Neuronal stem cell (in vitro differentiated cells): ENCODE data around the gene SURF4.

Experiments used
- DNase-seq: peaks from one replicate; pipeline ENCODE4 v3.0.0-alpha.2; 2013; ENCODE audit warnings: low spot score
- H2AFZ ChIP-seq: one replicate; pipeline ENCODE4 v1.6.1; 2013; ENCODE audit warnings: mild to moderate bottlenecking, low read length, inconsistent platforms
- H2AK5ac ChIP-seq: 2 replicates; pipeline ENCODE4 v1.6.1; 2013; ENCODE audit warnings: low read depth, mild to moderate bottlenecking, inconsistent platforms, low read length, moderate library complexity, mixed read lengths
- H2BK120ac ChIP-seq: 2 replicates; pipeline ENCODE4 v1.6.1; 2013; ENCODE audit warnings: low read depth, mild to moderate bottlenecking, inconsistent platforms, low read length, moderate library complexity, mixed read lengths
- H2BK12ac ChIP-seq: one replicate; pipeline ENCODE4 v1.6.1; 2013; ENCODE audit warnings: low read length, inconsistent platforms
- H2BK15ac ChIP-seq: 2 replicates; pipeline ENCODE4 v1.6.1; 2013; ENCODE audit warnings: mild to moderate bottlenecking, low read length, inconsistent platforms, mixed read lengths
- H2BK5ac ChIP-seq: one replicate; pipeline ENCODE4 v1.6.1; 2013; ENCODE audit warnings: inconsistent platforms, mild to moderate bottlenecking, low read length, moderate library complexity
- H3K14ac ChIP-seq: one replicate; pipeline ENCODE4 v1.6.1; 2013; ENCODE audit warnings: low read length, inconsistent platforms
- H3K18ac ChIP-seq: 2 replicates; pipeline ENCODE4 v1.6.1; 2013; ENCODE audit warnings: low read length, inconsistent platforms
- H3K23ac ChIP-seq: 2 replicates; pipeline ENCODE4 v1.6.1; 2013; ENCODE audit warnings: low read depth, mild to moderate bottlenecking, mixed read lengths, low read length, inconsistent platforms; ENCODE audit not compliant: poor library complexity
- H3K27ac ChIP-seq: replicated peaks from 3 replicates; pipeline ENCODE4 v1.5.1; 2013; ENCODE audit warnings: low read length, inconsistent platforms
- H3K27me3 ChIP-seq, 3 experiments: 2 replicates each; pipeline ENCODE4 v1.6.1; 2013; ENCODE audit warnings: low read length in 3 of 3, mild to moderate bottlenecking in 2 of 3, inconsistent platforms in 1 of 3, low read depth in 1 of 3, mixed read lengths in 1 of 3, moderate library complexity in 1 of 3; ENCODE audit not compliant: control insufficient read depth in 3 of 3, insufficient read depth in 3 of 3
- H3K36me3 ChIP-seq, 2 donors: replicated peaks in 1 of 2; 2 replicates each; pipeline ENCODE4 v1.6.1; 2013; ENCODE audit warnings: low read length in 2 of 2; ENCODE audit not compliant: control insufficient read depth in 2 of 2, insufficient read depth in 2 of 2
- H3K4ac ChIP-seq: 2 replicates; pipeline ENCODE4 v1.6.1; 2013; ENCODE audit warnings: inconsistent platforms, mild to moderate bottlenecking, low read length, moderate library complexity
- H3K4me1 ChIP-seq, 2 donors: 1 replicate in 1 of 2; 2 replicates in 1 of 2; pipeline ENCODE4 v1.6.1; 2013; ENCODE audit warnings: low read length in 2 of 2, low read depth in 1 of 2; ENCODE audit not compliant: control insufficient read depth in 2 of 2, insufficient read depth in 1 of 2
- H3K4me2 ChIP-seq: one replicate; pipeline ENCODE4 v1.6.1; 2013; ENCODE audit warnings: mild to moderate bottlenecking, low read length, inconsistent platforms; ENCODE audit not compliant: insufficient read depth, poor library complexity, severe bottlenecking
- H3K4me3 ChIP-seq, 2 donors: 2 replicates each; pipeline ENCODE4 v1.5.1; 2013; ENCODE audit warnings: low read length in 2 of 2, mild to moderate bottlenecking in 2 of 2, inconsistent platforms in 1 of 2, moderate library complexity in 1 of 2
- H3K79me1 ChIP-seq: one replicate; pipeline ENCODE4 v1.6.1; 2013; ENCODE audit warnings: low read depth, mild to moderate bottlenecking, inconsistent platforms, low read length, moderate library complexity
- H3K9ac ChIP-seq: one replicate; pipeline ENCODE4 v1.6.1; 2013; ENCODE audit warnings: mild to moderate bottlenecking, low read depth, low read length, inconsistent platforms; ENCODE audit not compliant: poor library complexity
- H3K9me3 ChIP-seq, 2 donors: replicated peaks in 1 of 2; 2 replicates each; pipeline versions ENCODE3 to v1.6.1; 2013; ENCODE audit warnings: low read length in 2 of 2, mild to moderate bottlenecking in 2 of 2, inconsistent platforms in 1 of 2, low read depth in 1 of 2, mixed read lengths in 1 of 2, moderate library complexity in 1 of 2; ENCODE audit not compliant: control insufficient read depth in 2 of 2, insufficient read depth in 1 of 2
- H4K8ac ChIP-seq: one replicate; pipeline ENCODE4 v1.6.1; 2013; ENCODE audit warnings: low read depth, mild to moderate bottlenecking, inconsistent platforms, low read length, moderate library complexity
- H4K91ac ChIP-seq: one replicate; pipeline ENCODE4 v1.6.1; 2013; ENCODE audit warnings: low read length, low read depth, mild to moderate bottlenecking, inconsistent platforms; ENCODE audit not compliant: poor library complexity
- WGBS, 2 donors: extraction: QIAGEN DNeasy Blood & Tissue Kit; methylation state at CpG; one replicate each; pipeline ENCODE4 v1.1.7; 2013; ENCODE audit warnings: missing lambda C conversion rate in 2 of 2, mixed read lengths in 1 of 2; ENCODE audit not compliant: insufficient read length in 2 of 2, insufficient replicate concordance in 1 of 2; ENCODE audit errors: extremely low coverage in 2 of 2; 5-methylcytosine and 5-hydroxymethylcytosine counted together

SURF4 gene

GRCh38 chr9:133406480-133407307, 30.8 kb upstream of the SURF4 start:
- Histone ChIP-seq H2BK15ac (no peak overlapping the region), H2BK5ac (no peak overlapping the region), H3K4ac (no peak overlapping the region), H3K18ac (no peak overlapping the region), H3K4me1 (no peaks in the 10 kb centered on the region), H2AK5ac (no peak overlapping the region), H3K36me3 (peaks cover 50 to 81% of the 10 kb centered on the region in 2 donors), H3K27me3 (no peaks in the 10 kb centered on the region), H4K8ac (no peak overlapping the region), H3K9me3 (no peaks in the 10 kb centered on the region), H3K27ac (no peak overlapping the region), H3K79me1 (peaks cover 2% of the 10 kb centered on the region), H3K9ac (peak overlapping the region; percentile 40), H3K23ac (peak overlapping the region; percentile 90), H3K4me2 (no peak overlapping the region), H3K14ac (no peak overlapping the region), H2BK120ac (no peak overlapping the region), H2BK12ac (no peak overlapping the region), H4K91ac (no peak overlapping the region), H3K4me3 (no peak overlapping the region), H2AFZ (no peak overlapping the region)
- WGBS, 2 donors, result no CpG with 5 or more reads among the region's 24 CpGs
- DNase-seq, result peak; percentile 54

- Histone ChIP-seq H3K4ac (no peak overlapping the region), H2AK5ac (no peak overlapping the region), H2BK12ac (no peak overlapping the region), H3K14ac (no peak overlapping the region), H2AFZ (no peak overlapping the region), H3K9me3 (no peaks in the 10 kb centered on the region), H4K8ac (no peak overlapping the region), H2BK5ac (peak overlapping the region; percentile 45), H3K4me2 (no peak overlapping the region), H3K18ac (no peak overlapping the region), H3K36me3 (peaks cover 45 to 73% of the 10 kb centered on the region in 2 donors), H3K79me1 (no peaks in the 10 kb centered on the region), H2BK120ac (no peak overlapping the region), H3K27ac (no peak overlapping the region), H3K4me3 (no peak overlapping the region), H3K23ac (no peak overlapping the region), H4K91ac (no peak overlapping the region), H3K9ac (no peak overlapping the region), H3K4me1 (no peaks in the 10 kb centered on the region), H3K27me3 (no peaks in the 10 kb centered on the region), H2BK15ac (no peak overlapping the region)
- DNase-seq, result no peak
- no CpG with 5 or more reads among the region's 19 CpGs for WGBS, 2 donors
These were observed 29.9 kb upstream of the SURF4 start for GRCh38 chr9:133405508-133406438.

- WGBS, 2 donors, result no CpG with 5 or more reads among the region's 12 CpGs
These were observed 28.7 kb upstream of the SURF4 start for GRCh38 chr9:133404454-133405002.

More at GRCh38 chr9:133404454-133405002, 28.7 kb upstream of the SURF4 start:
- H3K9ac ChIP-seq, result peak overlapping the region; percentile 30
- no peak overlapping the region for H3K18ac ChIP-seq
- no peak overlapping the region for H2BK5ac ChIP-seq
- no peak for DNase-seq
- H3K9me3 ChIP-seq, result no peaks in the 10 kb centered on the region
- H3K79me1 ChIP-seq, result no peaks in the 10 kb centered on the region
- H2BK15ac ChIP-seq, result no peak overlapping the region
- H2BK12ac ChIP-seq, result no peak overlapping the region
- H2AFZ ChIP-seq, result no peak overlapping the region
- H3K36me3 ChIP-seq, result peaks cover 35 to 61% of the 10 kb centered on the region in 2 donors
- H3K14ac ChIP-seq, result no peak overlapping the region
- H4K8ac ChIP-seq, result no peak overlapping the region
- H3K4me3 ChIP-seq, result no peak overlapping the region
- no peak overlapping the region for H4K91ac ChIP-seq
- no peak overlapping the region for H2BK120ac ChIP-seq
- no peaks in the 10 kb centered on the region for H3K27me3 ChIP-seq
- no peak overlapping the region for H2AK5ac ChIP-seq
- H3K4me1 ChIP-seq, result no peaks in the 10 kb centered on the region
- H3K27ac ChIP-seq, result no peak overlapping the region
- H3K23ac ChIP-seq, result peak overlapping the region; percentile 52
- no peak overlapping the region for H3K4ac ChIP-seq
- H3K4me2 ChIP-seq, result no peak overlapping the region
